Esophagus muscularis mucosa (tissue), 4 donors: ENCODE results near the gene KCNQ1. TPM values are rescaled to one million over a fixed set of nuclear protein-coding genes. Genes with fewer than 3 reads are reported as not detected.
"Not testable (repeated sequence)": the region's sequence is repeated elsewhere in the genome, so short reads cannot be mapped to it uniquely, and the experiment has no call there.

Experiments used
- DNase-seq: peaks from one replicate; pipeline ENCODE4 v3.0.0-alpha.2; 2017; ENCODE audit errors: extremely low spot score
- H3K27ac ChIP-seq, 4 donors: fragments of 200-600 bp; sonication (generic); replicated peaks in 1 of 4; 1 replicate in 3 of 4; 2 replicates in 1 of 4; pipeline ENCODE4 v1.5.1; 2016 to 2019; ENCODE audit warnings: mild to moderate bottlenecking in 1 of 4
- H3K27me3 ChIP-seq, 4 donors: fragments of 200-600 bp; sonication (generic); one replicate each; pipeline versions ENCODE4 v1.5.1 to v1.6.0; 2016 to 2019
- H3K36me3 ChIP-seq, 4 donors: fragments of 200-600 bp; sonication (generic); one replicate each; pipeline ENCODE4 v1.5.1; 2016 to 2019
- H3K4me1 ChIP-seq, 4 donors: fragments of 200-600 bp; sonication (generic); one replicate each; pipeline ENCODE4 v1.5.1; 2016 to 2019
- H3K4me3 ChIP-seq, 4 donors: fragments of 200-600 bp; sonication (generic); 1 replicate in 2 of 4; 2 replicates in 2 of 4; pipeline ENCODE4 v1.5.1; 2016 to 2019; ENCODE audit warnings: mild to moderate bottlenecking in 4 of 4, moderate library complexity in 1 of 4
- H3K9me3 ChIP-seq, 4 donors: fragments of 200-600 bp; sonication (generic); 1 replicate in 3 of 4; 2 replicates in 1 of 4; pipeline ENCODE4 v1.5.1; 2016 to 2019
- EP300 ChIP-seq: sonication (generic); formaldehyde crosslinking; IDR thresholded peaks from one replicate; pipeline ENCODE4 v1.6.1; 2017; ENCODE audit warnings: antibody characterized with exemption
- POLR2A ChIP-seq: fragments of 450-650 bp; IDR thresholded peaks from one replicate; pipeline ENCODE4 v1.6.1; 2017; ENCODE audit warnings: antibody characterized with exemption, moderate library complexity, mild to moderate bottlenecking, low read depth
- POLR2AphosphoS5 ChIP-seq, 2 donors: sonication (generic); formaldehyde crosslinking; IDR thresholded peaks; one replicate each; pipeline ENCODE4 v1.6.1; 2017; ENCODE audit warnings: antibody characterized with exemption in 2 of 2
- WGBS: methylation state at CpG from one replicate; pipeline ENCODE4 v1.1.5; 2018; 5-methylcytosine and 5-hydroxymethylcytosine counted together
- intact Hi-C: fragments of 100-400 bp; cut with DNase I; formaldehyde crosslinking; loops from one replicate; pipeline ENCODE4 v1.15.1; 2023
- total RNA-seq, 4 donors: library from RNA; depleted of rRNA; stranded (reverse); fragments of >200 nt; gene quantifications; one replicate each; pipeline versions ENCODE4 v1.1.0 to v1.2.1, GENCODE V29; 2016
- TF ChIP-seq, protein P1 (sequence below), 3 experiments: fragments of 200-600 bp in 2 of 3; fragments of 450-650 bp in 1 of 3; sonication (generic) in 2 of 3; IDR thresholded peaks; one replicate each; pipeline ENCODE4 v1.5.1; 2017 to 2019; ENCODE audit warnings: antibody characterized with exemption in 3 of 3, mild to moderate bottlenecking in 2 of 3, moderate library complexity in 1 of 3

Gene KCNQ1
- total RNA-seq, 4 donors from 2014 or later: 2.1 to 5.9 (median 4.3) TPM

DNA sequence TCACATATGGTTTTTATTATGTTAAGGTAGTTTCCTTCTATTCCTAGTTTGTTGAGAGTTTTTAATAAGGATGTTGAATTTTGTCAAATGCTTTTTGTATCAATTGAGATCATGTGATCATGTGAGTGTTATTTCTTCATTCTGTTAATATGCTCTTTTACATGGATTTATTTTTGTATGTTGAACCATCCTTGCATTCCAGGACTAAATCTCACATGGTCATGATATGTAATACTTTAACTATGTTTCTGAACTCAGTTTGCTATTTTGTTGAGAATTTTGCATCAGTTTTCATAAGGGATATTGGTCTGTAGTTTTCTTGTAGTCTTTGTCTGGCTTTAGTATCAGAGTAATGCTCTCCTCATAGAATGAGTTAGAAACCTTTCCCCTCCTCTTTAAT lies 43.2 kb downstream of the KCNQ1 start:
- Histone ChIP-seq H3K27me3 (peaks cover 0 to 39% (median 0%) of the 10 kb centered on the region in 4 donors), H3K9me3 (peaks cover 0 to 55% (median 35%) of the 10 kb centered on the region in 4 donors), H3K36me3 (no peaks in the 10 kb centered on the region), H3K4me1 (peaks cover 0 to 2% (median 0%) of the 10 kb centered on the region in 4 donors), H3K4me3 (no peak overlapping the region), H3K27ac (no peak overlapping the region)
- DNase-seq: no peak
- intact Hi-C loops: no loop called here
- no peak for TF ChIP-seq EP300
- TF ChIP-seq, protein P1, sequence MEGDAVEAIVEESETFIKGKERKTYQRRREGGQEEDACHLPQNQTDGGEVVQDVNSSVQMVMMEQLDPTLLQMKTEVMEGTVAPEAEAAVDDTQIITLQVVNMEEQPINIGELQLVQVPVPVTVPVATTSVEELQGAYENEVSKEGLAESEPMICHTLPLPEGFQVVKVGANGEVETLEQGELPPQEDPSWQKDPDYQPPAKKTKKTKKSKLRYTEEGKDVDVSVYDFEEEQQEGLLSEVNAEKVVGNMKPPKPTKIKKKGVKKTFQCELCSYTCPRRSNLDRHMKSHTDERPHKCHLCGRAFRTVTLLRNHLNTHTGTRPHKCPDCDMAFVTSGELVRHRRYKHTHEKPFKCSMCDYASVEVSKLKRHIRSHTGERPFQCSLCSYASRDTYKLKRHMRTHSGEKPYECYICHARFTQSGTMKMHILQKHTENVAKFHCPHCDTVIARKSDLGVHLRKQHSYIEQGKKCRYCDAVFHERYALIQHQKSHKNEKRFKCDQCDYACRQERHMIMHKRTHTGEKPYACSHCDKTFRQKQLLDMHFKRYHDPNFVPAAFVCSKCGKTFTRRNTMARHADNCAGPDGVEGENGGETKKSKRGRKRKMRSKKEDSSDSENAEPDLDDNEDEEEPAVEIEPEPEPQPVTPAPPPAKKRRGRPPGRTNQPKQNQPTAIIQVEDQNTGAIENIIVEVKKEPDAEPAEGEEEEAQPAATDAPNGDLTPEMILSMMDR (IDR thresholded peaks at IDR 0.05): no peak

- peaks cover 0 to 36% (median 0%) of the 10 kb centered on the region in 4 donors for H3K27me3 ChIP-seq
- H3K27ac ChIP-seq: no peak overlapping the region
- H3K4me3 ChIP-seq: no peak overlapping the region
- intact Hi-C loops: no loop called here
- H3K36me3 ChIP-seq: no peaks in the 10 kb centered on the region
- TF ChIP-seq POLR2AphosphoS5 (IDR thresholded peaks at IDR 0.05) (no peak), EP300 (no peak), POLR2A (no peak)
- TF ChIP-seq, protein P1 (IDR thresholded peaks at IDR 0.05): no peak
- H3K9me3 ChIP-seq: peaks cover 0 to 57% (median 35%) of the 10 kb centered on the region in 4 donors
- peak; percentile 53 for DNase-seq
- H3K4me1 ChIP-seq: no peaks in the 10 kb centered on the region
- 29% methylated on average over 1 of the region's 2 CpGs for WGBS
These were observed 44.3 kb downstream of the KCNQ1 start for GRCh38 chr11:2489083-2489482.

DNA sequence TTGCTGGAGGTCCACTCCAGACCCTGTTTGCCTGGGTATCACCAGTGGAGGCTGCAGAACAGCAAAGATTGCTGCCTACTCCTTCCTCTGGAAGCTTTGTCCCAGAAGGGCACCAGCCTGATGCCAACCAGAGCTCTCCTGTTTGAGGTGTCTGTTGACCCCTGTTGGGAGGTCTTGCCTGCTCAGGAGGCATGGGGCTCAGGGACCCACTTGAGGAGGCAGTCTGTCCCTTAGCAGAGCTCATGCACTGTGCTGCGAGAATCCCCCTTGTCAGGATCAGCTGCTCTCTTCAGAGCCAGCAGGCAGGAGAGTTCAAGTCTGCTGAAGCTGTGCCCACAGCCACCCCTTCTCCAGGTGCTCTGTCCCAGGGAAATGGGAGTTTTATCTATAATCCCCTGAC lies 53.1 kb downstream of the KCNQ1 start:
- intact Hi-C loops, H3K36me3 ChIP-seq, H3K4me1 ChIP-seq, H3K27ac ChIP-seq, H3K4me3 ChIP-seq, DNase-seq: not testable (repeated sequence)
- peaks cover 0 to 21% (median 0%) of the 10 kb centered on the region in 4 donors for H3K27me3 ChIP-seq
- no CpG with 5 or more reads among the region's 1 CpG for WGBS
- peaks cover 0 to 36% (median 18%) of the 10 kb centered on the region in 4 donors for H3K9me3 ChIP-seq

DNA sequence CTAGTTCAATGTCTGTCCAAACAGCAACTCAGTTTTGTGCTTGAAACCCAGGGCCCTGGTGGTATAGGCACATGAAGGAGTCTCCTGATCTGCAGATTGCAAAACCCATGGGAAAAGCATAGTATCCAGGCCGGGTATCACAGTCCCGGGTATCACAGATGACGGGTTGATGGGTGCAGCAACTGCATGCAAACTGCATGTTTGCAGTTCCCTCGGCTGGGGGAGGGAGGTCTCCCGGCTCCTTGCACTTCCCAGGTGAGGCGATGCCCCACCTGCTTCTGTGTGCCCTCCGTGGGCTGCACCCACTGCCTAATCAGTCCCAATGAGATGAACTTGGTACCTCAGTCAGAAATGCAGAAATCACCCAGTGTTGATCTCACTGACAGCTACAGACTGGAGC lies 53.9 kb downstream of the KCNQ1 start:
- Histone ChIP-seq H3K9me3 (peaks cover 0 to 34% (median 18%) of the 10 kb centered on the region in 4 donors), H3K36me3 (no peaks in the 10 kb centered on the region), H3K4me3 (no peak overlapping the region), H3K27me3 (peaks cover 0 to 21% (median 0%) of the 10 kb centered on the region in 4 donors), H3K27ac (no peak overlapping the region), H3K4me1 (no peaks in the 10 kb centered on the region)
- no peak for TF ChIP-seq POLR2AphosphoS5 (IDR thresholded peaks at IDR 0.05)
- no peak for TF ChIP-seq POLR2A
- no peak for TF ChIP-seq EP300
- TF ChIP-seq, protein P1 (IDR thresholded peaks at IDR 0.05): no peak
- 82% methylated on average over 7 of the region's 7 CpGs for WGBS
- no peak for DNase-seq
- intact Hi-C loops: no loop called here

- H3K4me3 ChIP-seq: no peak overlapping the region
- no peak for DNase-seq
- H3K36me3 ChIP-seq: no peaks in the 10 kb centered on the region
- WGBS: 91% methylated on average over 12 of the region's 13 CpGs
- peaks cover 0 to 5% (median 4%) of the 10 kb centered on the region in 4 donors for H3K9me3 ChIP-seq
- intact Hi-C loops: no loop called here
- H3K27me3 ChIP-seq: peaks cover 0 to 30% (median 0%) of the 10 kb centered on the region in 4 donors
- H3K27ac ChIP-seq: no peak overlapping the region
- TF ChIP-seq EP300 (no peak), POLR2A (no peak), POLR2AphosphoS5 (IDR thresholded peaks at IDR 0.05) (no peak)
- TF ChIP-seq, protein P1 (IDR thresholded peaks at IDR 0.05): no peak
- peaks cover 15 to 23% (median 18%) of the 10 kb centered on the region in 4 donors for H3K4me1 ChIP-seq
These were observed 62.5 kb downstream of the KCNQ1 start for GRCh38 chr11:2507212-2507901.
